Dedifferentiated amniotic fluid mesenchymal stem cell (primary cell): Measurements from ENCODE around the gene LGALS1.
"Not testable (repeated sequence)": the region's sequence is repeated elsewhere in the genome, so short reads cannot be mapped to it uniquely, and the experiment has no call there.

Source experiments
- DNase-seq: peaks from one replicate; pipeline ENCODE4 v3.0.0-alpha.2; 2016; ENCODE audit errors: extremely low spot score

Gene LGALS1

DNA sequence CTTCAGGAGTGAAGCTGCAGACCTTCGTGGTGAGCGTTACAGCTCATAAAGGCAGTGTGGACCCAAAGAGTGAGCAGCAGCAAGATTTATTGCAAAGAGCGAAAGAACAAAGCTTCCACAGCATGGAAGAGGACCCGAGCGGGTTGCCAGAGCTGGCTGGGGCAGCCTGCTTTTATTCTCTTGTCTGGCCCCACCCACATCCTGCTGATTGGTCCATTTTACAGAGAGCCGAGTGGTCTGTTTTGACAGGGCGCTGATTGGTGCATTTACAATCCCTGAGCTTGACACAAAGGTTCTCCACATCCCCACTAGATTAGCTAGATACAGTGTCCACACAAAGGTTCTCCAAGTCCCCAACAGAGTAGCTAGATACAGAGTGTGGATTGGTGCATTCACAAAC, 41.8 kb downstream of the LGALS1 start:
- DNase-seq: not testable (repeated sequence)

GRCh38 chr22:37717746-37718305, 42.4 kb downstream of the LGALS1 start:
- not testable (repeated sequence) for DNase-seq

DNA sequence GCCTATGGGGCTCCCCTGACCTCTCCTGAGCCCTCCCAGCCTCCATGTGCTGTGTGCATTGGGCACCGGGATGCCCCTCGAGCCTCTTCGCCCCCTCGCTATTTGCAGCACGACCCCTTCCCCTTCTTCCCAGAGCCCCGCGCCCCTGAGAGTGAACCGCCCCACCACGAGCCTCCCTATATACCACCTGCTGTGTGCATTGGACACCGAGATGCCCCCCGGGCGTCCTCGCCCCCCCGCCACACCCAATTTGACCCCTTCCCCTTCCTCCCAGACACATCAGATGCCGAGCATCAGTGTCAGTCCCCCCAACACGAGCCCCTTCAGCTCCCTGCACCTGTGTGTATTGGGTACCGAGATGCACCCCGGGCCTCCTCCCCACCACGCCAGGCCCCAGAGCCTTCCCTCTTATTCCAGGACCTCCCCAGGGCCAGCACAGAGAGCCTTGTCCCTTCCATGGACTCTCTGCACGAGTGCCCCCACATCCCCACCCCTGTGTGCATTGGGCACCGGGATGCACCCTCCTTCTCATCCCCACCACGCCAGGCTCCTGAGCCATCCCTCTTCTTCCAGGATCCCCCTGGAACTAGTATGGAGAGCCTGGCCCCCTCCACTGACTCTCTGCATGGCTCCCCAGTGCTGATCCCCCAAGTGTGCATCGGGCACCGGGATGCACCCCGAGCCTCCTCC, 50.3 kb downstream of the LGALS1 start:
- DNase-seq: no peak

DNA sequence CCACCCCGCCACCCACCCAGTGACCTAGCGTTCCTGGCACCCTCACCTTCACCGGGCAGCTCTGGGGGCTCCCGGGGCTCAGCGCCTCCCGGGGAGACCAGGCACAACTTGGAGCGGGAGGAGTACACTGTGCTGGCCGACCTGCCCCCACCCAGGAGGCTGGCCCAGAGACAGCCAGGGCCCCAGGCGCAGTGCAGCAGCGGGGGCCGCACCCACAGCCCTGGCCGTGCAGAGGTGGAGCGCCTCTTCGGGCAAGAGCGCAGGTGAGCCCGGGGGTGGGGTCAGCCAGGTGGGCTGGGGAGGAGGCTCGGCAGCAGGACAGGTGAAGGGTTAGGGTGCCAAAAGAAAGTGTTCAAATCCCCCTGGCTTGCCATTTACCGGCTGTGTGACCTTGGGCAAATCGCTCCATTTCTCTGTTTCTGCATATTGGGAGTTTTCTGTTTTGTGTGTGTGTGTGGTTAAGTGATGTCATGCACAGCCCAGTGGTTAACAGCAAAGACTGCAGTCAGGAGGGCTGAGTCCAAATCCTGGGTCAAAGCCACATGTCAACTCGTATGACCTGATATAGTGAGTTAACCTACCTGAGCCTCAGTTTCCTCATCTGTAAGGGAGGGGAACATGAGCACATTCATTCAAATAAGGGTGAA, 50.9 kb downstream of the LGALS1 start:
- no peak for DNase-seq

GRCh38 chr22:37728620-37729019, 53.2 kb downstream of the LGALS1 start:
- DNase-seq: no peak
